Right ventricle myocardium inferior (tissue), 1 donor: ENCODE measurements around the gene BCDIN3D. TPM values are rescaled to one million over a fixed set of nuclear protein-coding genes. Genes with fewer than 3 reads are reported as not detected.

Experiments used
- ATAC-seq: fragments of 200-7000 bp; cut with Tn5 transposase; one replicate; pipeline ENCODE4 v1.9.1; 2020; ENCODE audit warnings: mild to moderate bottlenecking, moderate library complexity
- DNase-seq: peaks from one replicate; pipeline ENCODE4 v3.0.0; 2021; ENCODE audit errors: missing footprints
- intact Hi-C: fragments of 100-400 bp; cut with DNase I; formaldehyde crosslinking; loops from one replicate; pipeline ENCODE4 v1.11.0; 2022
- long read RNA-seq: library from polyadenylated mRNA; unstranded; transcript quantifications from one replicate; pipeline ENCODE4 v2.0.0, GENCODE V29; 2021
- total RNA-seq: library from RNA; stranded (reverse); fragmentation: NEBNext Ultra II Directional; extraction: Animal tissue kit (Norgen Biotek cat#: 25700); gene quantifications from one replicate; pipeline ENCODE4 v1.2.1, GENCODE V29; 2021
- donor health status: DM: no; HTN: yes; CAD: no; lungs with severe emphysema.

BCDIN3D gene
- 2.6 TPM for total RNA-seq
- long read RNA-seq, result 0 reads

- ATAC-seq, result peak; percentile 96
- intact Hi-C loops, result no loop called here
- peak; percentile 97 for DNase-seq
These were observed at the start of gene BCDIN3D for GRCh38 chr12:49842519-49843352. Gene BCDIN3D, minus strand, starts transcription at chr12:49843106. Its CDS starts 19 bp downstream, at chr12:49843087.

GRCh38 chr12:49892084-49892731 lies 49.3 kb upstream of the BCDIN3D start:
- intact Hi-C loops, result no loop called here
- ATAC-seq (no peak), DNase-seq (no peak)

- ATAC-seq, result no peak
- intact Hi-C loops, result no loop called here
These were observed 48.6 kb upstream of the BCDIN3D start for GRCh38 chr12:49891476-49891875.

GRCh38 chr12:49891012-49891411 lies 48.1 kb upstream of the BCDIN3D start:
- no peak for ATAC-seq
- DNase-seq, result no peak
- intact Hi-C loops, result no loop called here

More at GRCh38 chr12:49891476-49891875, 48.6 kb upstream of the BCDIN3D start:
- no peak for DNase-seq

GRCh38 chr12:49890096-49890461 lies 47.2 kb upstream of the BCDIN3D start:
- intact Hi-C loops, result no loop called here
- DNase-seq, result no peak

GRCh38 chr12:49889361-49890095 lies 46.6 kb upstream of the BCDIN3D start:
- no peak for DNase-seq
- ATAC-seq, result no peak
- intact Hi-C loops, result no loop called here

More at GRCh38 chr12:49890096-49890461, 47.2 kb upstream of the BCDIN3D start:
- ATAC-seq, result no peak

GRCh38 chr12:49888461-49889151 lies 45.7 kb upstream of the BCDIN3D start:
- no peak for ATAC-seq
- DNase-seq, result no peak
- intact Hi-C loops, result no loop called here

- ATAC-seq (no peak), DNase-seq (no peak)
- intact Hi-C loops, result no loop called here
These were observed 44.9 kb upstream of the BCDIN3D start for GRCh38 chr12:49887536-49888401.

GRCh38 chr12:49887091-49887490 lies 44.2 kb upstream of the BCDIN3D start:
- intact Hi-C loops, result no loop called here
- no peak for ATAC-seq
- no peak for DNase-seq

GRCh38 chr12:49885663-49886461 lies 43.0 kb upstream of the BCDIN3D start:
- DNase-seq, result no peak
- intact Hi-C loops, result no loop called here
- ATAC-seq, result no peak

GRCh38 chr12:49885118-49885517 lies 42.2 kb upstream of the BCDIN3D start:
- intact Hi-C loops, result no loop called here
- ATAC-seq, result no peak
- DNase-seq, result no peak

GRCh38 chr12:49882851-49883464 lies 40.1 kb upstream of the BCDIN3D start:
- ATAC-seq, result no peak
- no peak for DNase-seq
- intact Hi-C loops, result no loop called here

- ATAC-seq, result no peak
- no peak for DNase-seq
These were observed 39.4 kb upstream of the BCDIN3D start for GRCh38 chr12:49882248-49882850.

GRCh38 chr12:49881415-49882247 lies 38.7 kb upstream of the BCDIN3D start:
- intact Hi-C loops, result no loop called here
- ATAC-seq (no peak), DNase-seq (no peak)

More at GRCh38 chr12:49882248-49882850, 39.4 kb upstream of the BCDIN3D start:
- intact Hi-C loops, result no loop called here

GRCh38 chr12:49880756-49881414 lies 38.0 kb upstream of the BCDIN3D start:
- no peak for DNase-seq
- intact Hi-C loops, result no loop called here

More at GRCh38 chr12:49880756-49881414, 38.0 kb upstream of the BCDIN3D start:
- no peak for ATAC-seq
